Stimulated activated CD8-positive, alpha-beta memory T cell treated with anti-CD3 and anti-CD28 coated beads, Interleukin-12 subunit alpha, Interleukin-12 subunit beta, amount 100 ng/mL, for 24 hours (primary cell): Measurements from ENCODE around the gene METTL27.
"Not testable (repeated sequence)": the region's sequence is repeated elsewhere in the genome, so short reads cannot be mapped to it uniquely, and the experiment has no call there.

Experiments used
- DNase-seq: peaks from one replicate; pipeline ENCODE4 v3.0.0-alpha.2; 2020; ENCODE audit errors: extremely low read depth

METTL27 gene

DNA sequence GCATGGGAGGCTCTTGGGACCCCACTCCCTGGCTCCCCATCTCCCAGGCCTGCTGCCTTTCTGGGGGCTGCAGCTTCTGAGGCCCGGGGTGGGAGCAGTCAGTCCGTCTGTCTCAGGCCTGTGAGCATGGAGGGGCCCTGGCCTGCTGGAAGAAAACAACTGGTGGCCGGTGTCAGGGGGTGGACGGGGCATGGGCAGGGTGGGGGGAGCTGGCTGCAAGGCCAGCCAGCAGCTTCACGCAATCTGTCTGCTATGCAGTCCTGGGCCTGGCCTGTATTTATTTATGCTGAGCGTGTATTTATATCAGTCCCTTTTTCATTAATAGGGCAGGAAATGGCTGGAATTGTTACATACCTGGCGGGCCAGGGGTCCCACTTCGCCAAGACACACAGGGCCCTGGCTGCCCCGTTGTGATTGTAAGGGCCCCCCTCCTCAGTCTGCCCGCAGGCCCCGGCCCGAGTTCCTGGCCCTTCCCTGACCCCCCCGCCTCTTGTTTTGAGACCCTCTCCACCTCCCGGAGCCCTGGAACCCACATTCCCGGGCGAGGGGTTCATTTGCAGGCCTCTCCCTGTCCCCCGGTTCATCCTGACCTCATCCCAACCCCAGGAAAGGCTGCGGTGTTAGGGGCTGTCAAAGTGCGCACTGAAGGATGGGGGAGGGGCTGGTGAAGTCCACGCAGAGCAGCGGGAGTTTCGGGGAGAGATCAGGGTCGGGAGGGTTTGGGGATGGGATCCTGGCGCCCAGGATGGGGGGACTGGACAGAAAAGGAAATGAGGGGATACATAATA is 26.9 kb upstream of the METTL27 start:
- no peak for DNase-seq

DNA sequence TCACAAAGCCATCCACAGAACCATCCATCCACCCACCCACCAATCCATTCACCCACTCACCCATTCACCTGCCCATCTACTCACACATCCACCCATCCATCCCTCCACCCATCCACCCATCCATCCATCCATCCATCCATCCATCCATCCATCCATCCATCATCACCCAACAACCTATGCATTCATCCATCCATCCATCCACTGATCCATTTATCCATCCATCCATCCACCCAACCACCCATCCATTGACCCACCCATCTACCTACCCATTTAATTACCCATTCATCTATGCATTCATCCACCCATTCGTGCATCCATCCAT is 24.1 kb upstream of the METTL27 start:
- DNase-seq = no peak

DNA sequence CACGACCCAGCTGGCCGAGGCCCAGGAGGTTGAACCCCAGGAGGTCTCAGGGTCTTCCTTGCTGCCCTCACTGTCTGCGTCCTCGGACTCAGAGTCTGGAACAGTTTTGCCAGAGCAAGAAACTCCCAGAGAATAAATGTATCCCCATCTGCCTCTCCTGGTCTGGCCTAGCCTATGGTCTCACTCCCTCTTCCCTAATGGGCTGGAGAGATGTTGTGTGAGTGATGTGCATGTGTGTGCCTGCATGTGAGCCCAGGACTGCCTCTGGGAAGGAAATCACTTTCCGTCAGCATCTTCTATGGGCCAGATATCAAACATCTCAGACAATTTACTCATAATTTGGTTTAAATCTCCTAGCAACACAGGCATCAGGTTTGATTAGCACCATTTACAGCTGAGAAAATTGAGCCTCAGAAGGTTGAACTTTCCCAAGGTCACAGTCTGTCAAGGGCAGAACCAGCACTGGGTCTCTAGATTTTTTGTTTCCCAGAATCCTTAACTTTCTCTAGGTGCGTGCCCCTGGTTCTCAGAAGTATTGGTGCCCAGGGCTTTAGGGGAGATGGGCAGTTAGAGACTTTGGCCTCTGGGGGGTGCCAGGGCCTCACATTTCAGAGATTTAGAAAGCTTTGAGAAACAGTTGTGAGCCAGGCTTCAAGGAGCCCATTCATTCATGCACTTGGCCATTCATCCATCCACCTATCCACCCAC is 23.6 kb upstream of the METTL27 start:
- DNase-seq = no peak

DNA sequence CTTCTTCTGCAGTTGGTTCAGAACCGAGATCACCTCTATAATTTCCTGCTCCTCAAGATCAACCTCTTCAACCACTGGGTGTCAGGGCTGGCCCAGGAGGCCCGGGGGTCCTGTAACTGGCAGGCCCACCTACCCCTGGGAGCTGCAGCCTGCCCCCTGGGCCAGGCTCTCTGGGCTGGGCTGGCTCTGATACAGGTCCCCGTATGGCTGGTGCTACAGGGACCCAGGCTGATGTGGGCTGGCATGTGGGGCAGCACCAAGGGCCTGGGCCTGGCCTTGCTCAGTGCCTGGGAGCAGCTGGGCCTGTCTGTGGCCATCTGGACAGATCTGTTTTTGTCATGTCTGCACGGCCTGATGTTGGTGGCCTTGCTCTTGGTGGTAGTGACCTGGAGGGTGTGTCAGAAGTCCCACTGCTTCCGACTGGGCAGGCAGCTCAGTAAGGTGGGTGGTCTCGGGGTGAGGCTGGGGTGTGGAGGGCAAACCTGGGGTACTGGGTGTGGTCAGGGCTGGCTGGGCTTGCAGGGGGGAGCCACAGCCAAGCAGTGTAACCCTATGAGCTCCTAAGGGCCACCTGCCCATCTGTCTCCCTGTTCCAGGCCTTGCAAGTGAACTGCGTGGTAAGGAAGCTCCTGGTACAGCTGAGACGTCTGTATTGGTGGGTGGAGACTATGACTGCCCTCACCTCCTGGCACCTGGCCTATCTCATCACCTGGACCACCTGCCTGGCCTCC is 22.8 kb upstream of the METTL27 start:
- DNase-seq = no peak

DNA sequence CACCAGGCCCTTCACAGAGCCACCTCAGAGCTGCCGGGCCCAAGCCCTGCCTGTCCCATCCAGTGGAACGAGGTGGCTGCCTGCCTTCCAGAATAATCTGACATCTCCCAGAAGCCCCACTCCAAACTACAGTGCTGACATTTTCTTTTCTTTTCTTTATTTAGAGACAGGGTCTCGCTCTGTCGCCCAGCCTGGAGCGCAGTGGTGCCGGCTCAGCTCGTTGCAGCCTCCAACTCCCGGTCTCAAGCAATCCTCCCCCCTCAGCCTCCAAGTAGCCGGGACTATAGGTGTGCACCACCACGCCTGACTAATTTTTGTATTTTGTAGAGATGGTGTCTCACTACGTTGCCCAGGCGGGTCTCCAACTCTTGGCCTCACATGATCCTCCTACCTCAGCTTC is 19.0 kb upstream of the METTL27 start:
- DNase-seq = no peak

DNA sequence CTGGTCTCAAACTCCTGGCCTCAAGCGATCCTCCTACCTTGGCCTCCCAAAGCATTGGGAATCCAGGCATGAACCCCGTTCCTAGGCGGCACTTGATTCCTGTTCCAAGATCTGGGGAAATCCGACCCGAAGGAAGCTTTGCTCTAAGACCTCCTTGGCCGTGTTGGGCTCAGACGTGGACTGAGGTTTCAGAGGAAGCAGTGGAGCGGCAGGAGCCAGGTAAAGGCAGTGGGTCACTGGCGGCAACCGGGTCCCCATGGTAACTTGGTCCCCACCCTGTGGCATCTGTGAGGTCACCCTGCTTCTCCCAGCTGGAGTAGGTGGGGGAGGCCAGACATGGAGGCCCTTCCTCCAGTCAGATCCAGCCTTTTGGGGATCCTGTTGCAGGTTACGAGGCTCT is 18.5 kb upstream of the METTL27 start, which contains the start of gene TMEM270:
Gene TMEM270 (plus strand): TSS at position 301 of the 400 bp plus-strand sequence. CDS start 36 bp downstream, at position 337.
- DNase-seq = no peak

DNA sequence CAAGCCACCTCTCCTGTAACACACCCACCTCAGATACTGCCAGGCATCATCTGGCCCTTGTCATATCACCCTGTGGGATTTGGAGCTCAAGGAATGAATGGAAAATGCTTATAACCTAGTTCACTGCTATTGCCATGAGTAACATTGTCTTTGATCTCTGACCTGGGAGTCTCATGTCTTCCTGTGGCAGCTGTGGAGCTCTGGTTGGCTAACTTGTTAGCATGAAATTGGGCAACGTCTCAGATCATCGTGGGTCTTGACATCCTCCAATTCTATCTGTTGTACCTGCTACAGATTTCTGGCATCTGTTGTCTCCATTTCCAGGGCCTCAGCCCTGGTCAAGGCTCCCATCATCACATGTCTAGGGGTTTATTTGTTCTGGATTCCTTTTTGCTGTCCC is 16.5 kb upstream of the METTL27 start:
- no peak for DNase-seq

DNA sequence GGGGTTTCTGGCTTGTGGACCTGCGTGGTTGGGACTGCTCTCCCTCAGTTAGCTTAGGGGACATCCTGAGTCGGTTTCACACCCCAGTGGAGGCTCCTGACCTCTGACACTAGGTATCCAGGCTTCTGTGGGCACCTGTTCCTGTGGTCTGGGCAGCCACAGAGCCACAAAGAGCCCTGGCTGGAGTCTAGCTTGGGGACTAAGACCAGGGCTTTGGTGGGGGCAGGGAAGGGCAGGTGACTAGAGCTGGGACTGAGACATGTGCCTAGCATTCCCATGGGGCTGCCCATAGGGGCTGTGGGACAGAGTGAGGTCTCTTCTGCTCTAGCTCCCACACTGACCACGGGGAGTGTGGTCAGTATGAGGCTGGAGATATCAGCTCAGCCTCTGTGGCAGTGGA is 14.6 kb upstream of the METTL27 start:
- DNase-seq = no peak

DNA sequence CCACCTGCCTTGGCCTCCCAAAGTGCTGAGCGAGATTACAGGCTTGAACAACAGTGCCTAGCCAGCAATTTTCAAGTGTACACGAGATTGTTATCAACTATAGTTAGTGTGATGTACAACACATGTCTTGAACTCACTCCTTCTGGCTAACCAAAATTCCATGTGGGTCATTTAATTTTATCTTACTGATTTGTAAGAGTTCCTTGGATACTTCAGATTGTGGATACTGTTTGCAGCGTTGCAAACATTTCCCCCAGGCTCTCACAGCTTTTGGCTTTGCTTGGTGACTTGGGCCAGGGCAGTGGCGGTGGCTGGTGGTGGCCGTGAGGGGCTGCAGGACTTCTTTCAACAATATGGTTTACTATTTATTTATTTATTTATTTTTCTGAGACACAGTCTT is 10.2 kb upstream of the METTL27 start:
- DNase-seq = no peak

DNA sequence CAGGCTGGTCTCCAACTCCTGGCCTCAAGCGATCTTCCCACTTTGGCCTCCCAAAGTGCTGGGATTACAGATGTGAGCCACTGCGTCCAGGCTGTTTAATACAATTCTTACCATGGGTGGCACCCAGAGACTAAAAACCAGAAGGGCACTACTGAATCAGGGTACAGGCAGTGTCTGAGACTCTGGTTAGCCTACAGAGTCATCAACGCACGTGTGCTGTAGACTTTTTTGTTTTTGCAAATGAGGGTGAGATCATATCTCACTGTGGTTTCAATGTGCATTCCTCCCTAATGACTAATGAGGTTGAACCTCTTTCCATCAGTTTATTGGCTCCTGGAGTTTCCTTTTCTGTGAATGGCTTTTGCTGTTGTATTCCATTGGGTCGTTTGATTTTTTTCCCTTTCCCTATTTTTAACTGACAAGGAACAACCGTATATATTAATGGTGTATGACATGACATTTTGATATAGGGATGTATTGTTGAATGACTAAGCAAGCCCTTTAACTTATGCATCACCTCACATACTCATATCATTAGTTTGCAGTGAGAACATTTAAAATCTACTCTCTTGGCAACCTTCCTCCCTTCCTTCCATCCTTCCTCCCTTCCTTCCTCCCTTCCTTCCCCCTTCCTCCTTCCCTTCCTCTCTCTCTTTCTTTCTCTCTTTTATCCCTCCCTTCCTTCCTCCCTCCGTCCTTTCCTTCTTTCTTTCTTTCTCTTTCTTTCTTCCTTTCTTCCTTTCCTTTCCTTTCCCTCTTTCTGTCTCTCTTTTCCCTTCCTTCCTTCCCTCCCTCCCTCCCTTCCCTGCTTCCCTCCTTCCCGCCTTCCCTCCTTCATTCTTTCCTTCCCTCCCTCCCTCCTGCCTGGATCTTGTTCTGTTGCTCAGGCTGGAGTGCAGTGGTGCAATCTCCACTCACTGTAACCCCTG is 9.4 kb upstream of the METTL27 start:
- no peak for DNase-seq

DNA sequence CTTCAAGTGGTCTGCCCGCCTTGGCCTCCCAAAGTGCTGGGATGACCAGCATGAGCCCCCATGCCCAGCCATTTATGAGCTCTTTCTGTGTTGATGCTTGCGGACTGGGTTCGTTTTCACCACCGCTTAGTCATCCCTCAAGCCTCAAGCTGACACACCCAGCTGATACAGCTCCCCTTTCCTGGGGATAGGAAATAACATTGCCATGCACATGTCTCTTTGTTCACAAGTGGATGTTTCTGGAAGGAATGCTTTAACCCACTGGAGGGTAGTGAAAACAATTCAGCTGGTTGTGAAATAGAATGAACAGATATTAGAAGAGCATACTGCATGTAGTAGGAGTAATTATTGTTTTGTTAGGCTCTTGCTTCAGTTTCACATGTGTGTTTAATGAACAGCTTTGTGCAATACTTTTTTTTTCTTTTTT is 8.5 kb upstream of the METTL27 start:
- no peak for DNase-seq

DNA sequence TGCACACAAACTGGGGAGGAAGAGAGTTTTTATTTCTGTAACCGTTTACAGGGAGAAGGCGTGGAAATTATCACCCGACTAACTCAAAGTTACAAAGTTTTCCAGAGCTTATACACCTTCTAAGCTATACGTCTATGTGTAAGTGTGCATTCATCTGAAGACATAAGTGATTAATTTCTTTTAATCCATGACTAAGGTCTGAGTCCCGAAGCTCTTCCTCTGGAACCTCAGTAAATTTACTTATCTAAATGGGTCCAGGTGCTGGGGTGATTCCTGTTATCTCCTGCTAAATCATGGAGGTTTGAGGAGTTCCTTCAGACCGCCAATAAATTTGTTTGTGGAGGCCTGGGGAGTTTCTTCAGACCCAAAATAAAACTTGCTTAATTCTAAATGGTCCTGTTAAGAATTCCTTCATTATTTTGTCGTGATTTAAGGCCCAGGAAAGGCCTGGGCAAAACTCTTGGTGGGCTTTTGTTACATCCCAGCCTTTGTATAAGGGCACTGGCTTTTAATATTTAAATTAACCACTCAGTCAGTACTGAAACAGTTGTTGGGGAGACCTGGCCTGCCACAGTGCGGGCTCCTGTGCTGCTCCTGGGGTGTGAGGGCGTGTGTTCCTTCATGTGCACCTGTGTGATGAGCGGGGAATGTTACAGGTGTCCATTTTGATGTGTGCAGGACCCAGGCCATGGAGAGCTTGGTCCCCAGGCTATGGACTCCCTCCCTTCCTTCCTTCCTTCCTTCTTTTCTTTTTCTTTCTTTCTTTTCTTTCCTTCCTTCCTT is 5.8 kb upstream of the METTL27 start:
- no peak for DNase-seq

DNA sequence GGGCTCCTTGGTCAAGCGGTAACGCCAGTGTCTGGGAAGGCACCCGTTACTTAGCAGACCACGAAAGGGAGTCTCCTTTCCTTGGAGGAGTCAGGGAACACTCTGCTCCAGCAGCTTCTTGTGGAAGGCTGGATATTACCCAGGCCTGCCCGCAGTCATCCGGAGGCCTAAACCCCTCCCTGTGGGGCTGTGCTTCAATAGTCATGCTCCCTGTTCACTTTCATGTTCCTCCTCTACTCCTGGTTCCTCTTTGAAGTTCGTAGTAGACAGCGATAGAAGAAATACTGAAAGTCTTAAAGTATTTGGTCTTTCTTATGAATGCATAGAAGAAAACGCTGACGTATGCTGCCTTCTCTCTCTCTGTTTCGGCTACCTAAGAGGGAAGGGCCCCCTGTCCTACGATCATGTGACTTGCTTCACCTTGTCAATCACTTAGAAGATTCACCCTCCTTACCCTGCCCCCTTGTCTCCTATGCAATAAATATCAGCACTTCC is 3.4 kb upstream of the METTL27 start:
- not testable (repeated sequence) for DNase-seq

DNA sequence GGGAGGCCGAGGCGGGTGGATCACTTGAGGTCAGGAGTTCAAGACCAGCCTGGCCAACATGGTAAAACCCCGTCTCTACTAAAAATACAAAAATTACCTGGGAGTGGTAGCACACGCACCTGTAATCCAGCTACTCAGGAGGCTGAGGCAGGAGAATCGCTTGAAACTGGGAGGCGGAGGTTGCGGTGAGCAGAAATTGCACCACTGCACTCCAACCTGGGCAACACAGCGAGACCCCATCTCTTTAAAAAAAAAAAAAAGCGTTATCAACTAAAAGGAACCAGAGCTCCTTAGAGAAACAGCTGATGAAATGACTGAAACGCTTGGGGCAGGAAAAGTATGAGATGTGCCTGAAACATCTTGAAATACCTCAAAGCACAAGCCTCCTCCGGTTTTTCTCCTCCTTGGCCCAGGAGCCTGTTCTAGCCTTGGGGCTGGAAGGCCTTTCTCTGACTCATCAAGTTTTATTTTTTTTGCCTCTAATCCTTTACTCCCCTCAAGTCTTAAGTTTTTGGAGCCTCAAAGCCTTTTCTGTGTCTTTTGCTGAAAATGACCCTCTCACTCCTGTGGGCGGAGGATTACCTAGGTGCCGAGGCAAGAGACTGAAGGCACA is 2.6 kb upstream of the METTL27 start:
- DNase-seq = no peak

DNA sequence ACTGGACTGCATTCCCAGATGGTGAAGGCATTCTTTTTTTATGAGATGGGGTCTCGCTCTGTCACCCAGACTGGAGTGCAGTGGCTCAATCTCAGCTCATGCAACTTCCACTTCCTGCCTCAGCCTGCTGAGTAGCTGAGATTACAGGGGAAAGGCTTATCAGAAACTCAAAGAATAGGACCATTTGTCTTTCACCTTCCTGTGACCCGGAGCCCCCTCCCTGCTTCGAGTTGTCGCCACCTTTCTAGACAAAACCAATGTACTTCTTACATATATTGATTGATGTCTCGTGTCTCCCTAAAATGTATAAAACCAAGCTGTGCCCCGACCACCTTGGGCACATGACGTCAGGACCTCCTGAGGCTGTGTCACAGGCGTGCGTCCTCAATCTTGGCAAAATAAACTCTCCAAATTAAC is 1.8 kb upstream of the METTL27 start:
- no peak for DNase-seq

DNA sequence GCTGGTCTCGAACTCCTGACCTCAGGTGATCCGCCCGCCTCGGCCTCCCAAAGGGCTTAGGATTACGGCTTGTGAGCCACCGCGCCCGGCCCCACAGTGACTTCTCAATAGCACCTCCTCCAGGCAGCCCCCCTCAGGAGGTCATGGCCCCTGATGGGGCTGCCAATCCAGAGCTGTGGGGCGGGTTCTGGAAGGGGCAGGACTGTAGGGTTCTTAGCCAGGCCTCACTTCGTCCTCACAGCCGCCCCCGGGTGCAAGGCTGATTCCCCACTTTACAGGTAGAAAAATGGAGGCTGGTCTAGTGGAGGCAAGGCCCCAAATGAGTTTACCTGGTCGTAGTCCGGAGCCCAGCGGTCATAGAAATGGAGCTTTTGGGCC is 638 bp downstream of the METTL27 start:
- no peak for DNase-seq

DNA sequence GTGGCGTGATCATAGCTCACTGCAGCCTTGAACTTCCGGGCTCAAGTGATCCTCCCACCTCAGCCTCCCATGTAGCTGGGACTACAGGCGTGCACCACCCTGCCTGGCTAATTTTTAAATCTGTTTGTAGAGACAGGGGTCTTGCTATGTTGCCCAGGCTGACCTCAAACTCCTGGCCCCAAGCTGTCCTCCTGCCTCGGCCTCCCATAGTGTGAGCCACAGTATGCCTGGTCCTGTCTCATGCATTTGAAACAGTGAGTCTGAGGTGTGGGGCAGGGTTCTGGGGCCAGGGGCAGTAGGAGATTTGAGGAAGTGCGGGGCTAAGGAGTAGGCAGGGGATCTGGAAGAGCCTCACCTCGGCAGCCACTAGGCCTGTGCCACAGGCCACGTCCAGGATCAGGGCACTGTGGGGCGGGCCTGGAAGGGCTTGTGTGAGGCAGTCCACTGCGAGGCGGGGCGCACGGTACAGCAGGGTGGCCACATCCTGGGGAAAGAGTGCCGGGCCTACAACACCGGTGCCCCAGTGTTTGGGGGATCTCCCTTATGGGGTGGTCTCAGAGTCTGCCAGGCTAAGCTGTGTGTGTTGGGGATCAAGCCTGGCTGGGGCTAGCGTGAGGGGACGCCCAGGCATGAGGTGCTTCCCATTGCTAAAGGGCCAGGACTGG is 1.5 kb downstream of the METTL27 start:
- DNase-seq = no peak

DNA sequence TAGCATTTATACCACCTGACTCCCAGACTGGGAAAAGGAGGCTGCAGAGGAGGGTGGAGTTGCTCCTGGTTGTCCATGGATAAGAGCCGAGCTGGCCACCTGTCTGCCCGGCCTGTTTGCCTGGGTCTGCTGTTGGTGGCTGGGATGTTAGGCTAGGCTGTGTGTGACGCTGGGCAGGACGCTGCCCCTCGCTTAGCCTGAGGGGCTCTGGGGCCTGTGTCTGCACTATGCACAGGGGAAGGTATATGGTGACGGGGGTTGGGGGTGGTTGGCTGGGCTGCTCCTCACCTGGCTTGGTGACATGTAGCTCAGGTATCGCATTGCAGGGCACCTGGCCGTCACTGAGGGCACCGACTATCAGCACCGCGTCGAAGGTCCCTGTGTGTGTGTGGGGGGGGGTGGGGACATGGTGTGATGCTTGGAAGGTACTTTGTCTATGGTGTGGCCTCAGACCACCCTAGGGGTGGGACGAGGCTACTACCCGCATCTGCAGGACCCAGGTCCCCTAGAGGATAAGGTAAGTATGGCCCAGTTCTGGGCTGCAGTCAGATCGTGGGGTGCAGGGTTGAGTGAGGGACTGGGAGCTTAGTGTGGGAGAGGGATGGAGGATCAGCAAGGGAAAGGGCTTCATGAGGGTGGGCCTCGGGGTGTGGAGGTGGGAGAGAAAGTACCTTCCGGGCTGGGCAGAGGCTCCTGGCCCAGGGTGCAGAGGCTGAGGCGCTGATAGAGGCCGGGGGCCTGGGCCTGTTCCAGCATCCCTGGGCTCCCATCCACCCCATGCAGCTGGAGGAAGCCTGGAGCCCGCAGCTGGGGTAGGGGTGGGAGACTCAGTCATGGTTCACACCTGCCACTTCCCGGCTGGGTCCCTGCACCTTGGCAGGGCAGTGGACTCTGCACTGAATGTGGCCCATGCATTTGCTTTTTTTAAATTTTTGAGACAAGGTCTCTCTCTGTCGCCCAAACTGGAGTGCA is 2.3 kb downstream of the METTL27 start:
- DNase-seq = no peak

DNA sequence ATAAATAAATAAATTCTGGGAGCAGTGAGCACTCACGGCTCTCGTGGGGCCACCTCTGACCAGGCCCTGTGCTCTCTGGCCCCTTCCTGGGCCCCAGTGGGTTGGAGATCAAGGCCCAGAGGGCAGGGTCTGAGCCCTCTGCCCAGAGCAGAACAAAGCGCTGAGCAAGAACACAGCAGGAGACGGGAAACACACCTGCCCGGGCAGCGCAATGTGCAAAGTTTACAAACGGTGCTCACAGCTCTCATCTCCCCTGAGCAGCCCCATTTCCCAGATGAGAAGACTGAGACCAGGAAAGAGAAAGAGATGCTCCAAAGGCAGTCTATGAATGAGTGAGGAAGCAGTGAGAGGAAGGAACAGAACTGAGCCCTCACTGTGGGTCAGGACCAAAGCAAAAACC is 3.0 kb downstream of the METTL27 start:
- no peak for DNase-seq
